Measurements from ENCODE around the gene ZFP36L2. TPM values are rescaled to one million over a fixed set of nuclear protein-coding genes. Genes with fewer than 3 reads are reported as not detected.
A peak's percentile ranks its signal among the peaks of the same experiment; 100 is the strongest.

ZFP36L2 gene
- total RNA-seq, 4 donors from 2014 or later: 93.9 to 141 (median 95.4) TPM

- ATAC-seq (ENCODE audit: low FRiP score) (no peak), DNase-seq (ENCODE audit: low spot score) (no peak)
- TF ChIP-seq CTCF (IDR thresholded peaks at IDR 0.05): no peak
Measured at GRCh38 chr2:43212931-43213330, 13.5 kb downstream of the ZFP36L2 start.

DNA sequence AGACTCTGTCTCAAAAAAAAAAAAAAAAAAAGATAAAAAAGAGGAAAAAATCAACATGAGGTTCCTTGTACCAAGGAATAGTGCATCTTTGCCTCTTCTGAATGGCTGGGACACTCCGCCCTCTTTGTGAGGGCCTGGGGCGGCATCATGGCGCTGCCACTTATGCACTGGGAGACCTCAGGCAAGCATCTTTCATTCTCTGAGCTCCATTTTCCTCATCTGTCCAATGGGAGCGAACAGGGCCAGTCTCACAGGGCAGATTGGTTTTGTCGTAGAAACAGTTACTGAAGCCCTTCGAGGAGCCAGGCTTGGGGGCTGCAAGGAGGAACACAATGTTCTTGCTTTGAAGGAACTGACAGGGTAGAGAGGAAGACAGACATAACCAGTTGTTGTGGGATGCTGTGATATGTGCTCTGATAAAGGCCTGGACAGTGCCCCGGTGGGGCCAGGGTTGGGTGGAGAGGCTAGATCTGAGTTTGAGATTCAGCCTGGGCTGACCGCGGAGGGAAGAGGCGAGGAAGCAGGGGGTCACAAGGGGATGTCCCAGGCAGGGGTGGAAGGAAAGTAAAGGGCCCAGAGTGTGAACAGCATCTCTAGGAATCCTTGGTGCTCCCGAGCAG is 14.1 kb downstream of the ZFP36L2 start:
- ATAC-seq (ENCODE audit: low FRiP score): no peak
- DNase-seq (ENCODE audit: low spot score): no peak

DNA sequence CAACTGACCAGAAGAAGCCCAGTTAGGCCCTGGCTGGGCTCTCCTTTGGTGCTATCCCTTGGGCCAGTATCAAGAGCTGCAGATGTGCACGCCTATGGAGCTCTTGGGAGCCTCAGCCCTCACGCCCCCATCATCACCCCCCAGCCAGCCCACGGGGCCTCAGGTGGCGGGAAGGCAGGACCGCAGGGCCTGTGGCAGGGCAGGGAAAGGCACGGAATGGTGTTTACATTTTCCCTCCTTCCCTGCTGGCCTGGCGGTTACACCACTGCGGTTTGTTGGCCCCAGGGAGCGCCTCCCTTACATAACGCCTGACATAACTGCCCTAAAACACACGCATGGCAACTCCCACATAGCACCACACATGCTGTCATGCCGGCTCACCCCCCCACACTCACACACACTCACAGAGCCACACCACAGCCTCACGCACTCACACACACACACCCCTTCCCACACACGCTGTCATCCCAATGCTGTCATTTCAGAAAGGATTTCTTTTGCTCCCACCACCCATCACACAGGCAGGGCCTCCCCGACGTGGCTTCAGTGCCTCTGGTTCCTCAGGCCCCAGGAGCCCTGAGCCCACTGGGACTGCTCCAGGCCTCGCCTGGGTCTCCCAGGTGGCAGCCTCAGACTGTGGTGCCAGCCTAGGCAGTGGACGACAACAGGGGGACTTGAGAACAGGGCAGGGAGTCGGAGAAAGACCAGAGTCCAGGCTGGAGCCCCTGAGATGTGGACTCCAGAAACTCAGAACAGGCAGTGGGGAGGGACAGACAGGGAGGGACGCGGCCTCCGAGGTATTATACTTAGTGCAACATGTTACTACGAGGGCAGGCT is 15.7 kb downstream of the ZFP36L2 start:
- TF ChIP-seq CTCF (IDR thresholded peaks at IDR 0.05): no peak
- peak; percentile 84 for ATAC-seq (ENCODE audit: low FRiP score)

More for the DNA sequence above, 14.1 kb downstream of the ZFP36L2 start:
- TF ChIP-seq CTCF (IDR thresholded peaks at IDR 0.05): no peak

DNA sequence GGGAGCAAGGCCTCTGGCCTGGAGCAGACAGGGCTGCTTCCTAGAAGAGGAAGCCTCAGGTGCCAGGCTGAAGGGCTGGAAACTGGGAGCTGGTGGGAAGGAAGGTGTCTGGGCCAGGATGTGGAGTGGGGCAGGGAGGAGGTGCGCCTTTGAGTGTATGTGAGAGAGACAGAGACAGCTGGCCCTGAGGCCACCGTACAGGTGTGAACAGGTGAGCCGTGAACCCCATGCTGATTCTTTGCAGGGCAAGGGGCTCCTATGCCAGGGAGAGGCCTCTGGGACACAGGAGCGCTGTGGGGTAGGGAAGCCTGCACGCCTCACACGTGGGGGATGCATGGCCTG is 16.3 kb downstream of the ZFP36L2 start:
- DNase-seq (ENCODE audit: low spot score): no peak
- TF ChIP-seq CTCF (IDR thresholded peaks at IDR 0.05): no peak
- no peak for ATAC-seq (ENCODE audit: low FRiP score)

More for the DNA sequence above, 15.7 kb downstream of the ZFP36L2 start:
- peak; percentile 79 for DNase-seq (ENCODE audit: low spot score)

- no peak for DNase-seq (ENCODE audit: low spot score)
- no peak for TF ChIP-seq CTCF (IDR thresholded peaks at IDR 0.05)
- ATAC-seq (ENCODE audit: low FRiP score): no peak
Measured at GRCh38 chr2:43209204-43209717, 17.1 kb downstream of the ZFP36L2 start.

DNA sequence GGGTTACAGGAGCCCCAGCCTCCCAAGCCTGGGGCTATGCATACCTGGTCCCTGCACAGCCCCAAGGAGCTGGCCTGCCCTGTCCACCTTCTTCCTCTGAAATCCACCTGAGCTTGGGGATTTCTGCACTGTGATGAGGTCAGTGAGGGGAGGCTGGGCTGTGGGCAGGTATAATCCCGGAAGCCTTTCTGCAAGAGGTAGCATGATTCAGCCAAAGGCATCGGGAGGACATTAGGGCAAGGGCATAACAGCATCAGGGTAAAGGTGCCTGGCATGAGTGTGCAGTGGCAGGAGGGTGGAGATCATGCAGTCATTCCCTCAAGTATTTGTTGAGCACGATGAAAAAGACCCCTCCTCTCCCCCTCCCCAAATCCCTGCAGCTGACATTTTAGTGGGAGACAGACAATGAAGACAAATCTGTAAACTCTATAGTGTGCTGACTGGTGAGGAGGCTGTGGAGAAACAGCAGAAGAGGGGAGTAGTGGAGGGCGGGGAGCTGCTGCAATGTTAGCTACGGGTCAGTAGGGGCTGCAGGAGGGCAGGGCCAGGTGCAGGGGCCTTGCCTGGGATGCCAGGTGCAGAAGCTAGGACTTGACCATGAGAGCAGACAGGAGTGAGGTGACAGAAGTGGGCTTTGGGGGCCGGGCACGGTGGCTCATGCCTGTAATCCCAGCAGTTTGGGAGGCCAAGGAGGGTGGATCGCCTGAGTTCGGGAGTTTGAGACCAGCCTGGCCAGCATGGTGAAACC is 18.7 kb downstream of the ZFP36L2 start:
- no peak for DNase-seq (ENCODE audit: low spot score)
- ATAC-seq (ENCODE audit: low FRiP score): no peak
- TF ChIP-seq CTCF (IDR thresholded peaks at IDR 0.05): no peak

Data from omental fat pad (tissue), 4 donors.